ENCODE results near the gene PRR19.

PRR19 gene

GRCh38 chr19:42350417-42350816, 48.5 kb downstream of the PRR19 start:
- Mint-ChIP-seq H3K27ac (no peak overlapping the region), H3K36me3 (ENCODE audit: low read depth) (peaks cover 28% of the 10 kb centered on the region), H3K4me3 (no peak overlapping the region), H3K4me1 (peaks cover 7% of the 10 kb centered on the region), H3K27me3 (ENCODE audit: low read depth, poor library complexity) (no peaks in the 10 kb centered on the region), H3K9me3 (no peaks in the 10 kb centered on the region)
- no peak for DNase-seq
- no peak for TF ChIP-seq CTCF (IDR thresholded peaks at IDR 0.05)

- no peak for DNase-seq
- Mint-ChIP-seq H3K9me3 (no peaks in the 10 kb centered on the region), H3K27ac (peak overlapping the region; percentile 75), H3K4me3 (no peak overlapping the region), H3K27me3 (ENCODE audit: low read depth, poor library complexity) (no peaks in the 10 kb centered on the region), H3K36me3 (ENCODE audit: low read depth) (peaks cover 25% of the 10 kb centered on the region), H3K4me1 (peaks cover 7% of the 10 kb centered on the region)
- no peak for TF ChIP-seq CTCF (IDR thresholded peaks at IDR 0.05)
These were observed 49.3 kb downstream of the PRR19 start for GRCh38 chr19:42351079-42351735.

GRCh38 chr19:42352301-42353259, 50.6 kb downstream of the PRR19 start:
- no peak for DNase-seq
- no peaks in the 10 kb centered on the region for H3K27me3 Mint-ChIP-seq (ENCODE audit: low read depth, poor library complexity)
- TF ChIP-seq CTCF (IDR thresholded peaks at IDR 0.05): no peak
- peaks cover 20% of the 10 kb centered on the region for H3K36me3 Mint-ChIP-seq (ENCODE audit: low read depth)
- peaks cover 9% of the 10 kb centered on the region for H3K4me1 Mint-ChIP-seq
- H3K9me3 Mint-ChIP-seq: no peaks in the 10 kb centered on the region
- H3K27ac Mint-ChIP-seq: peak overlapping the region; percentile 48
- H3K4me3 Mint-ChIP-seq: no peak overlapping the region

GRCh38 chr19:42353341-42354015, 51.5 kb downstream of the PRR19 start:
- no peak for TF ChIP-seq CTCF (IDR thresholded peaks at IDR 0.05)
- peaks cover 18% of the 10 kb centered on the region for H3K4me1 Mint-ChIP-seq
- DNase-seq: no peak
- H3K27me3 Mint-ChIP-seq (ENCODE audit: low read depth, poor library complexity): no peaks in the 10 kb centered on the region
- no peak overlapping the region for H3K4me3 Mint-ChIP-seq
- H3K36me3 Mint-ChIP-seq (ENCODE audit: low read depth): peaks cover 19% of the 10 kb centered on the region
- no peaks in the 10 kb centered on the region for H3K9me3 Mint-ChIP-seq
- H3K27ac Mint-ChIP-seq: no peak overlapping the region

- H3K4me1 Mint-ChIP-seq: peaks cover 29% of the 10 kb centered on the region
These were observed 54.0 kb downstream of the PRR19 start for GRCh38 chr19:42355896-42356295.

More at GRCh38 chr19:42355896-42356295, 54.0 kb downstream of the PRR19 start:
- H3K27me3 Mint-ChIP-seq (ENCODE audit: low read depth, poor library complexity): no peaks in the 10 kb centered on the region
- H3K36me3 Mint-ChIP-seq (ENCODE audit: low read depth): peaks cover 30% of the 10 kb centered on the region
- no peak for DNase-seq
- TF ChIP-seq CTCF (IDR thresholded peaks at IDR 0.05): no peak
- H3K27ac Mint-ChIP-seq: no peak overlapping the region
- no peaks in the 10 kb centered on the region for H3K9me3 Mint-ChIP-seq
- no peak overlapping the region for H3K4me3 Mint-ChIP-seq
